ENCODE results near the gene NDRG4. TPM values are rescaled to one million over a fixed set of nuclear protein-coding genes. Genes with fewer than 3 reads are reported as not detected.

Gene NDRG4
- total RNA-seq, 1 donor from 2014 or later = 58.9 TPM

GRCh38 chr16:58506241-58507194 lies 6.6 kb downstream of the NDRG4 start:
- Mint-ChIP-seq H3K4me3 (peak overlapping the region; percentile 66), H3K27me3 (ENCODE audit: low read depth) (peaks cover 3% of the 10 kb centered on the region), H3K9me3 (no peaks in the 10 kb centered on the region), H3K27ac (ENCODE audit: unreplicated experiment) (no peak overlapping the region), H3K36me3 (ENCODE audit: low read depth) (no peaks in the 10 kb centered on the region), H3K4me1 (peaks cover 1% of the 10 kb centered on the region)
- no peak for TF ChIP-seq CTCF (conservative IDR thresholded peaks at IDR 0.05)
- DNase-seq (ENCODE audit: low read depth, low spot score) = no peak

GRCh38 chr16:58507195-58507962 lies 7.4 kb downstream of the NDRG4 start:
- no peaks in the 10 kb centered on the region for H3K36me3 Mint-ChIP-seq (ENCODE audit: low read depth)
- H3K4me3 Mint-ChIP-seq = peak overlapping the region; percentile 66
- H3K27ac Mint-ChIP-seq (ENCODE audit: unreplicated experiment) = peak overlapping the region; percentile 24
- H3K27me3 Mint-ChIP-seq (ENCODE audit: low read depth) = peaks cover 6% of the 10 kb centered on the region
- TF ChIP-seq CTCF (conservative IDR thresholded peaks at IDR 0.05) = no peak
- no peak for DNase-seq (ENCODE audit: low read depth, low spot score)
- peaks cover 4% of the 10 kb centered on the region for H3K4me1 Mint-ChIP-seq
- no peaks in the 10 kb centered on the region for H3K9me3 Mint-ChIP-seq

- no peak for DNase-seq (ENCODE audit: low read depth, low spot score)
- Mint-ChIP-seq H3K9me3 (no peaks in the 10 kb centered on the region), H3K36me3 (ENCODE audit: low read depth) (no peaks in the 10 kb centered on the region), H3K27me3 (ENCODE audit: low read depth) (peaks cover 7% of the 10 kb centered on the region), H3K4me3 (no peak overlapping the region), H3K27ac (ENCODE audit: unreplicated experiment) (no peak overlapping the region), H3K4me1 (peaks cover 8% of the 10 kb centered on the region)
- no peak for TF ChIP-seq CTCF (conservative IDR thresholded peaks at IDR 0.05)
These were observed 8.2 kb downstream of the NDRG4 start for GRCh38 chr16:58507963-58508670.

- no peaks in the 10 kb centered on the region for H3K36me3 Mint-ChIP-seq (ENCODE audit: low read depth)
- TF ChIP-seq CTCF (conservative IDR thresholded peaks at IDR 0.05) = no peak
- H3K4me3 Mint-ChIP-seq = no peak overlapping the region
- no peaks in the 10 kb centered on the region for H3K9me3 Mint-ChIP-seq
- DNase-seq (ENCODE audit: low read depth, low spot score) = no peak
- H3K27me3 Mint-ChIP-seq (ENCODE audit: low read depth) = peaks cover 9% of the 10 kb centered on the region
- H3K27ac Mint-ChIP-seq (ENCODE audit: unreplicated experiment) = no peak overlapping the region
- H3K4me1 Mint-ChIP-seq = peaks cover 10% of the 10 kb centered on the region
These were observed 8.8 kb downstream of the NDRG4 start for GRCh38 chr16:58508671-58509251.
